Kidney (tissue), 14 donors: Measurements from ENCODE around the gene MAVS. TPM values are rescaled to one million over a fixed set of nuclear protein-coding genes. Genes with fewer than 3 reads are reported as not detected.

Source experiments
- DNase-seq, 5 donors: peaks; one replicate each; pipeline ENCODE4 v3.0.0-alpha.2; 2013 to 2020
- FAIRE-seq: peaks from 2 replicates; lab custom pipeline; 2012; peaks lifted over from hg19 to GRCh38; lab: Jason Lieb, UNC
- H3K27ac ChIP-seq, 2 donors: one replicate each; pipeline ENCODE4 v1.7.0; 2013; ENCODE audit warnings: low read depth in 2 of 2, low read length in 2 of 2, inconsistent platforms in 1 of 2
- H3K27me3 ChIP-seq: one replicate; pipeline ENCODE4 v1.7.1; 2013; ENCODE audit warnings: low read length, inconsistent platforms; ENCODE audit not compliant: control insufficient read depth, insufficient read depth
- H3K36me3 ChIP-seq, 3 donors: one replicate each; pipeline versions ENCODE4 v1.7.0 to v1.7.1; 2013; ENCODE audit warnings: low read length in 3 of 3, control low read depth in 1 of 3, inconsistent platforms in 1 of 3; ENCODE audit not compliant: insufficient read depth in 3 of 3, control insufficient read depth in 2 of 3
- H3K4me1 ChIP-seq, 3 donors: one replicate each; pipeline versions ENCODE4 v1.7.0 to v1.7.1; 2013; ENCODE audit warnings: low read length in 3 of 3, inconsistent platforms in 1 of 3, low read depth in 1 of 3; ENCODE audit not compliant: control insufficient read depth in 2 of 3, insufficient read depth in 2 of 3
- H3K4me3 ChIP-seq, 3 donors: one replicate each; pipeline versions ENCODE4 v1.7.0 to v1.8.1; 2013; ENCODE audit warnings: low read length in 3 of 3, control low read depth in 1 of 3, inconsistent platforms in 1 of 3
- H3K9ac ChIP-seq, 3 donors: one replicate each; pipeline versions ENCODE4 v1.7.0 to v1.7.1; 2013; ENCODE audit warnings: low read length in 3 of 3, control low read depth in 1 of 3, inconsistent platforms in 1 of 3
- H3K9me3 ChIP-seq, 3 donors: one replicate each; pipeline versions ENCODE4 v1.7.0 to v1.7.1; 2013; ENCODE audit warnings: low read length in 3 of 3, control low read depth in 1 of 3, inconsistent platforms in 1 of 3; ENCODE audit not compliant: control insufficient read depth in 2 of 3, insufficient read depth in 1 of 3
- CTCF ChIP-seq: IDR thresholded peaks from 3 replicates; pipeline ENCODE4 v1.5.1; 2012; ENCODE audit warnings: mild to moderate bottlenecking, moderate library complexity, borderline replicate concordance; ENCODE audit not compliant: insufficient read depth; ENCODE audit errors: extremely low read depth
- intact Hi-C: fragments of 100-400 bp; cut with DNase I; formaldehyde crosslinking; loops from one replicate; pipeline ENCODE4 v1.11.1; 2022
- polyA plus RNA-seq: library from polyadenylated mRNA; stranded (reverse); fragments of 350-450 nt; fragmentation: Illumina TruSeq; extraction: RNeasy Lipid Tissue Mini Kit (QIAGEN cat#74804); gene quantifications from one replicate; pipeline ENCODE4 v1.2.3, GENCODE V29; 2014; ENCODE audit warnings: low read depth, low replicate concordance; ENCODE audit not compliant: insufficient read depth
- total RNA-seq: library from RNA; stranded (reverse); fragmentation: NEBNext Ultra II Directional; extraction: Animal tissue kit (Norgen Biotek cat#: 25700); gene quantifications from one replicate; pipeline ENCODE4 v1.2.1, GENCODE V29; 2021
- donor health status: control.
- donor health status: control.
- donor health status: control.
- donor health status: control.
- donor health status: control.
- donor health status: DM: yes; HTN: yes; CAD: no.
- donor health status: Normal renal cell carcinoma (clear cell type).

MAVS gene
- total and polyA plus RNA-seq, 2 donors from 2014 or later: 10.0 to 46.8 TPM

GRCh38 chr20:3890398-3890751, 43.7 kb downstream of the MAVS start:
- intact Hi-C loops: no loop called here
- FAIRE-seq: no peak

DNA sequence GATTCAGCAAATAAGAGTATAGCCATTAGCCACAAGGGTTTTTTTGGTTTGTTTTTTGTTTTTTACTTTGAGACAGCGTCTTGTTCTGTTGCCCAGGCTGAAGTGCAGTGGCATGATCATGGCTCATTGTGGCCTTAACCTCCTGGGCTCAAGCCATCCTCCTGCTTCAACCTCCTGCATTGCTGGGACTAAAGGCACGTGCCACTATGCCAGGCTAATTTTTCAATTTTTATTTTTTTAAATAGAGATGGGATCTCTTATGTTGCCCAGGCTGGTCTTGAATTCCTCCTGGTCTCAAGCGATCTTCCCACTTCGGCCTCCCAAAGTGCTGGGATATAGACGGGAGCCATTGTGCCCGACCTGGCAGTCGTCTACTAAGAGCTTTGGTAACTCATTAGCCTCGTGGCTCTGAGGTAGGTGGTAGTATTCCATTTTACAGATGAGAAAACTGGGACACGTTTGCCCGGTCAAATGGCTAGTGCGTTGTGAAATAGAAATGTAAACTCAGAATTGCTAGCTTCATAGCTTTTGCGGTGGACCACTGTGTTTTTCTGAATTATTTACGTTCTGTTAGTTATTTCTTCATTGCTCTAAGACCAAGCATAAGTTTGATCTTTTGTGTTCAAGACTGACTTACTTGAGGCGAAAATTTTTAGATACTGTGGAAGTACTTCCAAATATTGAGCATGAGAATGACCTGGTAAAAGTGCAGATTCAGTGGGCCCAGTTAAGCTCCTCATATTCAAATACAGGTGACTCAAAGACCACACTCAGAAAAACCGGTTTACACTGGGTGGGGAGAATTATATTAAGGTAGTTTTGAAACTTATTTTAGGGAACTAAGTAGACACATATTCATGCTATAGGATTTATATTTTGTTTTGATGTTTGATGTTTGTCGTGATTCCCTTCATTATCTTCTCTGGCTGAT, 44.6 kb downstream of the MAVS start:
- no peaks in the 10 kb centered on the region for H3K36me3 ChIP-seq
- peak overlapping the region in 2 of 3 donors; percentile 31 to 74 for H3K9ac ChIP-seq
- no peak for DNase-seq
- intact Hi-C loops: no loop called here
- H3K4me3 ChIP-seq: peak overlapping the region; percentile 73 to 91 (median 84)
- no peak for FAIRE-seq
- no peak for TF ChIP-seq CTCF
- no peaks in the 10 kb centered on the region for H3K27me3 ChIP-seq
- peaks cover 0 to 15% (median 8%) of the 10 kb centered on the region in 3 donors for H3K4me1 ChIP-seq
- no peaks in the 10 kb centered on the region for H3K9me3 ChIP-seq
- H3K27ac ChIP-seq: peak overlapping the region in 1 of 2 donors; percentile 13

More at GRCh38 chr20:3890398-3890751, 43.7 kb downstream of the MAVS start:
- peak overlapping the region in 1 of 2 donors; percentile 89 for H3K27ac ChIP-seq
- H3K9me3 ChIP-seq: no peaks in the 10 kb centered on the region
- H3K9ac ChIP-seq: peak overlapping the region; percentile 45 to 74 (median 72)
- H3K4me3 ChIP-seq: peak overlapping the region; percentile 73 to 91 (median 84)
- no peaks in the 10 kb centered on the region for H3K36me3 ChIP-seq
- H3K27me3 ChIP-seq: no peaks in the 10 kb centered on the region
- TF ChIP-seq CTCF: no peak
- H3K4me1 ChIP-seq: peaks cover 0 to 14% (median 8%) of the 10 kb centered on the region in 3 donors
- peak in 2 of 5 donors; percentile 56 to 57 for DNase-seq

GRCh38 chr20:3894796-3895195, 48.2 kb downstream of the MAVS start:
- FAIRE-seq (no peak), DNase-seq (no peak)
- Histone ChIP-seq H3K4me3 (no peak overlapping the region), H3K4me1 (peaks cover 0 to 20% (median 8%) of the 10 kb centered on the region in 3 donors), H3K9ac (no peak overlapping the region), H3K27ac (no peak overlapping the region), H3K9me3 (no peaks in the 10 kb centered on the region), H3K27me3 (no peaks in the 10 kb centered on the region), H3K36me3 (no peaks in the 10 kb centered on the region)
- TF ChIP-seq CTCF: no peak
- intact Hi-C loops: no loop called here
